ENCODE results near the gene ITGA2B.

DNA sequence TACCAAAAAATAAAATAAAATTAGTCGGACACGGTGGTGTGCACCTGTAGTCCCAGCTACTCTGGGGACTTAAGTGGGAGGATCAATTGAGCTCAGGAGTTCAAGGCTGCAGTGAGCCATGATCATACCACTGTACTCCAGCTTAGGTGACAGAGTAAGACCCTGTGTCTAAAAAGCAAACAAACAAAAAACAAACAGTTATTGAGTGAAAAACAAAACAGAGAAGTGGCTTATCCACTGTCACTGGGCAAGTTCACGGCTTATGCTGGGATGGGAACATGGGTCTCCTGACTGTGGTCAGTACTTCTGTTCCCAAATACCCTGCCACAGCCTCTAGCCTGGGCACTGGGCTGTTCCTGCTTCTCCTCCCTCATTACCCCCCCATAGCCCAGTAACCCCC is 53.9 kb downstream of the ITGA2B start:
- TF ChIP-seq, protein P1, sequence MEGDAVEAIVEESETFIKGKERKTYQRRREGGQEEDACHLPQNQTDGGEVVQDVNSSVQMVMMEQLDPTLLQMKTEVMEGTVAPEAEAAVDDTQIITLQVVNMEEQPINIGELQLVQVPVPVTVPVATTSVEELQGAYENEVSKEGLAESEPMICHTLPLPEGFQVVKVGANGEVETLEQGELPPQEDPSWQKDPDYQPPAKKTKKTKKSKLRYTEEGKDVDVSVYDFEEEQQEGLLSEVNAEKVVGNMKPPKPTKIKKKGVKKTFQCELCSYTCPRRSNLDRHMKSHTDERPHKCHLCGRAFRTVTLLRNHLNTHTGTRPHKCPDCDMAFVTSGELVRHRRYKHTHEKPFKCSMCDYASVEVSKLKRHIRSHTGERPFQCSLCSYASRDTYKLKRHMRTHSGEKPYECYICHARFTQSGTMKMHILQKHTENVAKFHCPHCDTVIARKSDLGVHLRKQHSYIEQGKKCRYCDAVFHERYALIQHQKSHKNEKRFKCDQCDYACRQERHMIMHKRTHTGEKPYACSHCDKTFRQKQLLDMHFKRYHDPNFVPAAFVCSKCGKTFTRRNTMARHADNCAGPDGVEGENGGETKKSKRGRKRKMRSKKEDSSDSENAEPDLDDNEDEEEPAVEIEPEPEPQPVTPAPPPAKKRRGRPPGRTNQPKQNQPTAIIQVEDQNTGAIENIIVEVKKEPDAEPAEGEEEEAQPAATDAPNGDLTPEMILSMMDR (IDR thresholded peaks at IDR 0.05; ENCODE audit: low read length), result no peak
- TF ChIP-seq EZH2 (IDR thresholded peaks at IDR 0.05; ENCODE audit: borderline replicate concordance, low read length), result no peak
